HL-60 (cell line): ENCODE data around the gene ESR1.
"Not testable (repeated sequence)": the region's sequence is repeated elsewhere in the genome, so short reads cannot be mapped to it uniquely, and the experiment has no call there.

Experiments
- CTCF ChIP-seq: IDR thresholded peaks from one replicate; pipeline ENCODE4 v1.5.1; 2011; ENCODE audit warnings: low read length, control low read depth, inconsistent platforms; ENCODE audit not compliant: insufficient read depth
- REST ChIP-seq: IDR thresholded peaks from 2 replicates; pipeline ENCODE4 v1.6.1; 2012; ENCODE audit warnings: low read depth; ENCODE audit not compliant: insufficient replicate concordance

- TF ChIP-seq CTCF, REST: not testable (repeated sequence)
Observed at GRCh38 chr6:152076242-152076641, 268.8 kb downstream of the ESR1 start.
